GM18858 (cell line): Measurements from ENCODE around the gene ERRFI1.
"Not testable (repeated sequence)": the region's sequence is repeated elsewhere in the genome, so short reads cannot be mapped to it uniquely, and the experiment has no call there.

ENCODE experiments used
- ATAC-seq: cut with Tn5 transposase; IDR thresholded peaks from one replicate; pipeline ENCODE4 v1.9.1; 2021; ENCODE audit not compliant: unreplicated experiment

The ERRFI1 gene

GRCh38 chr1:8026153-8026975, at the start of gene ERRFI1:
ERRFI1 (minus strand) TSS chr1:8026309; CDS start chr1:8015619, 10,690 bp downstream.
- ATAC-seq = no peak

- no peak for ATAC-seq
Observed at GRCh38 chr1:8075511-8076051, 49.5 kb upstream of the ERRFI1 start.

GRCh38 chr1:8073112-8073855, 47.2 kb upstream of the ERRFI1 start:
- ATAC-seq = no peak

GRCh38 chr1:8070381-8070811, 44.3 kb upstream of the ERRFI1 start:
- no peak for ATAC-seq

GRCh38 chr1:8069614-8070320, 43.7 kb upstream of the ERRFI1 start:
- not testable (repeated sequence) for ATAC-seq

GRCh38 chr1:8065369-8065768, 39.3 kb upstream of the ERRFI1 start:
- no peak for ATAC-seq

GRCh38 chr1:8063298-8064036, 37.4 kb upstream of the ERRFI1 start:
- ATAC-seq = no peak

GRCh38 chr1:8062861-8063260, 36.8 kb upstream of the ERRFI1 start:
- ATAC-seq = no peak

GRCh38 chr1:8061673-8062386, 35.7 kb upstream of the ERRFI1 start:
- no peak for ATAC-seq

GRCh38 chr1:8061210-8061609, 35.1 kb upstream of the ERRFI1 start:
- ATAC-seq = no peak

- ATAC-seq = no peak
Observed at GRCh38 chr1:8059161-8059622, 33.1 kb upstream of the ERRFI1 start.

- ATAC-seq = not testable (repeated sequence)
Observed at GRCh38 chr1:8057779-8058178, 31.7 kb upstream of the ERRFI1 start.

GRCh38 chr1:8055973-8056372, 29.9 kb upstream of the ERRFI1 start:
- no peak for ATAC-seq

GRCh38 chr1:8053878-8054567, 27.9 kb upstream of the ERRFI1 start:
- ATAC-seq = no peak

GRCh38 chr1:8051650-8052049, 25.5 kb upstream of the ERRFI1 start:
- no peak for ATAC-seq

- not testable (repeated sequence) for ATAC-seq
Observed at GRCh38 chr1:8049229-8049628, 23.1 kb upstream of the ERRFI1 start.

GRCh38 chr1:8047686-8048445, 21.8 kb upstream of the ERRFI1 start:
- ATAC-seq = no peak

- no peak for ATAC-seq
Observed at GRCh38 chr1:8047112-8047511, 21.0 kb upstream of the ERRFI1 start.
